ENCODE results near the gene CNTN5. TPM values are rescaled to one million over a fixed set of nuclear protein-coding genes. Genes with fewer than 3 reads are reported as not detected.

Gene CNTN5
- total and polyA plus RNA-seq, 2 donors (not counting 1 experiment from before 2014, with no cell fraction given) = not detected

- no peak for TF ChIP-seq EZH2 (IDR thresholded peaks at IDR 0.05; ENCODE audit: borderline replicate concordance, insufficient read depth, low read depth, low read length, poor library complexity, severe bottlenecking)
- TF ChIP-seq CTCF (IDR thresholded peaks at IDR 0.05) = no peak
- DNase-seq (no peak), ATAC-seq (ENCODE audit: low read depth) (no peak)
- H2AFZ ChIP-seq (ENCODE audit: insufficient read depth, low read depth, low read length, poor library complexity, severe bottlenecking) = no peak overlapping the region
- H3K4me1 Mint-ChIP-seq = no peaks in the 10 kb centered on the region
- no peaks in the 10 kb centered on the region for H3K36me3 ChIP-seq (replicated peaks in 1 of 2; ENCODE audit: control extremely low read depth in 1 of 2, control insufficient read depth in 1 of 2, extremely low read depth in 1 of 2, insufficient read depth in 2 of 2, low read length in 1 of 2)
- H3K4me3 ChIP-seq (ENCODE audit: control extremely low read depth in 1 of 5, extremely low read depth in 1 of 5, insufficient read depth in 1 of 5, low read depth in 2 of 5, low read length in 4 of 5) = no peak overlapping the region
- H3K4me2 ChIP-seq (replicated peaks; ENCODE audit: low read depth, low read length, poor library complexity, severe bottlenecking) = no peak overlapping the region
- H3K79me2 ChIP-seq (ENCODE audit: control insufficient read depth, insufficient read depth, low read length) = no peaks in the 10 kb centered on the region
- H3K4me3 Mint-ChIP-seq = no peak overlapping the region
- no peak overlapping the region for H3K27ac Mint-ChIP-seq
- no peaks in the 10 kb centered on the region for H3K4me1 ChIP-seq (ENCODE audit: control insufficient read depth in 2 of 2, insufficient read depth in 2 of 2, low read length in 2 of 2)
- H4K20me1 ChIP-seq (ENCODE audit: control insufficient read depth, insufficient read depth, low read length, poor library complexity, severe bottlenecking) = no peaks in the 10 kb centered on the region
- ChIA-PET CTCF (no interaction called here), POLR2A (no interaction called here)
- H3K27me3 Mint-ChIP-seq = no peaks in the 10 kb centered on the region
- H3K27me3 ChIP-seq (replicated peaks in 1 of 4; ENCODE audit: control extremely low read depth in 1 of 4, control insufficient read depth in 3 of 4, insufficient read depth in 4 of 4, low read length in 3 of 4) = no peaks in the 10 kb centered on the region
- no peak overlapping the region for H3K27ac ChIP-seq (ENCODE audit: low read length in 2 of 2)
- WGBS (ENCODE audit: insufficient coverage) = no CpG with 5 or more reads among the region's 2 CpGs
- intact Hi-C loops (cut with micrococcal nuclease) = no loop called here
- peaks cover 0 to 18% (median 0%) of the 10 kb centered on the region in 3 donors for H3K9me3 ChIP-seq (ENCODE audit: control extremely low read depth in 1 of 3, control insufficient read depth in 2 of 3, insufficient read depth in 1 of 3, low read length in 2 of 3)
- H3K9ac ChIP-seq (ENCODE audit: low read length) = no peak overlapping the region
- no peaks in the 10 kb centered on the region for H3K9me3 Mint-ChIP-seq (ENCODE audit: insufficient read depth)
Measured at GRCh38 chr11:99535819-99536218, 515.1 kb downstream of the CNTN5 start.

GRCh38 chr11:99537681-99538080 is 516.9 kb downstream of the CNTN5 start:
- no peaks in the 10 kb centered on the region for H3K27me3 Mint-ChIP-seq
- no peaks in the 10 kb centered on the region for H3K79me2 ChIP-seq (ENCODE audit: control insufficient read depth, insufficient read depth, low read length)
- H3K27ac ChIP-seq (ENCODE audit: low read length in 2 of 2) = no peak overlapping the region
- 53% methylated on average over 2 of the region's 2 CpGs for WGBS (ENCODE audit: insufficient coverage)
- H4K20me1 ChIP-seq (ENCODE audit: control insufficient read depth, insufficient read depth, low read length, poor library complexity, severe bottlenecking) = no peaks in the 10 kb centered on the region
- ChIA-PET POLR2A (no interaction called here), CTCF (no interaction called here)
- no peak overlapping the region for H3K4me3 ChIP-seq (ENCODE audit: control extremely low read depth in 1 of 5, extremely low read depth in 1 of 5, insufficient read depth in 1 of 5, low read depth in 2 of 5, low read length in 4 of 5)
- H2AFZ ChIP-seq (ENCODE audit: insufficient read depth, low read depth, low read length, poor library complexity, severe bottlenecking) = no peak overlapping the region
- no peaks in the 10 kb centered on the region for H3K27me3 ChIP-seq (replicated peaks in 1 of 4; ENCODE audit: control extremely low read depth in 1 of 4, control insufficient read depth in 3 of 4, insufficient read depth in 4 of 4, low read length in 3 of 4)
- H3K4me1 ChIP-seq (ENCODE audit: control insufficient read depth in 2 of 2, insufficient read depth in 2 of 2, low read length in 2 of 2) = no peaks in the 10 kb centered on the region
- ATAC-seq (ENCODE audit: low read depth) (no peak), DNase-seq (no peak)
- H3K4me1 Mint-ChIP-seq = no peaks in the 10 kb centered on the region
- no peak overlapping the region for H3K27ac Mint-ChIP-seq
- H3K9ac ChIP-seq (ENCODE audit: low read length) = no peak overlapping the region
- no peak overlapping the region for H3K4me2 ChIP-seq (replicated peaks; ENCODE audit: low read depth, low read length, poor library complexity, severe bottlenecking)
- H3K36me3 ChIP-seq (replicated peaks in 1 of 2; ENCODE audit: control extremely low read depth in 1 of 2, control insufficient read depth in 1 of 2, extremely low read depth in 1 of 2, insufficient read depth in 2 of 2, low read length in 1 of 2) = no peaks in the 10 kb centered on the region
- TF ChIP-seq EZH2 (IDR thresholded peaks at IDR 0.05; ENCODE audit: borderline replicate concordance, insufficient read depth, low read depth, low read length, poor library complexity, severe bottlenecking) = no peak
- no peak for TF ChIP-seq CTCF (IDR thresholded peaks at IDR 0.05)
- H3K9me3 Mint-ChIP-seq (ENCODE audit: insufficient read depth) = no peaks in the 10 kb centered on the region
- peaks cover 0 to 10% (median 0%) of the 10 kb centered on the region in 3 donors for H3K9me3 ChIP-seq (ENCODE audit: control extremely low read depth in 1 of 3, control insufficient read depth in 2 of 3, insufficient read depth in 1 of 3, low read length in 2 of 3)
- intact Hi-C loops (cut with micrococcal nuclease) = no loop called here
- H3K4me3 Mint-ChIP-seq = no peak overlapping the region

Measured in B cell (primary cell).